ENCODE results near the gene RGS6. TPM values are rescaled to one million over a fixed set of nuclear protein-coding genes. Genes with fewer than 3 reads are reported as not detected.

The RGS6 gene
- total RNA-seq, 1 donor from 2014 or later, result 2.0 TPM

- Mint-ChIP-seq H3K27me3 (ENCODE audit: low read depth) (peaks cover 47% of the 10 kb centered on the region), H3K36me3 (no peaks in the 10 kb centered on the region), H3K4me3 (no peak overlapping the region), H3K9me3 (no peaks in the 10 kb centered on the region), H3K27ac (no peak overlapping the region), H3K4me1 (no peaks in the 10 kb centered on the region)
- DNase-seq (ENCODE audit: low spot score in 2 of 2, unreplicated experiment in 2 of 2), result no peak
- TF ChIP-seq, protein P1, sequence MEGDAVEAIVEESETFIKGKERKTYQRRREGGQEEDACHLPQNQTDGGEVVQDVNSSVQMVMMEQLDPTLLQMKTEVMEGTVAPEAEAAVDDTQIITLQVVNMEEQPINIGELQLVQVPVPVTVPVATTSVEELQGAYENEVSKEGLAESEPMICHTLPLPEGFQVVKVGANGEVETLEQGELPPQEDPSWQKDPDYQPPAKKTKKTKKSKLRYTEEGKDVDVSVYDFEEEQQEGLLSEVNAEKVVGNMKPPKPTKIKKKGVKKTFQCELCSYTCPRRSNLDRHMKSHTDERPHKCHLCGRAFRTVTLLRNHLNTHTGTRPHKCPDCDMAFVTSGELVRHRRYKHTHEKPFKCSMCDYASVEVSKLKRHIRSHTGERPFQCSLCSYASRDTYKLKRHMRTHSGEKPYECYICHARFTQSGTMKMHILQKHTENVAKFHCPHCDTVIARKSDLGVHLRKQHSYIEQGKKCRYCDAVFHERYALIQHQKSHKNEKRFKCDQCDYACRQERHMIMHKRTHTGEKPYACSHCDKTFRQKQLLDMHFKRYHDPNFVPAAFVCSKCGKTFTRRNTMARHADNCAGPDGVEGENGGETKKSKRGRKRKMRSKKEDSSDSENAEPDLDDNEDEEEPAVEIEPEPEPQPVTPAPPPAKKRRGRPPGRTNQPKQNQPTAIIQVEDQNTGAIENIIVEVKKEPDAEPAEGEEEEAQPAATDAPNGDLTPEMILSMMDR (IDR thresholded peaks at IDR 0.05; ENCODE audit: unreplicated experiment), result no peak
Observed at GRCh38 chr14:72578514-72578913, 646.3 kb downstream of the RGS6 start.

- H3K9me3 Mint-ChIP-seq, result no peaks in the 10 kb centered on the region
Observed at GRCh38 chr14:72582582-72582981, 650.4 kb downstream of the RGS6 start.

GRCh38 chr14:72583316-72584272 is 651.4 kb downstream of the RGS6 start:
- TF ChIP-seq, protein P1 (IDR thresholded peaks at IDR 0.05; ENCODE audit: unreplicated experiment), result no peak
- Mint-ChIP-seq H3K27ac (no peak overlapping the region), H3K4me3 (no peak overlapping the region), H3K36me3 (no peaks in the 10 kb centered on the region), H3K9me3 (no peaks in the 10 kb centered on the region), H3K4me1 (no peaks in the 10 kb centered on the region), H3K27me3 (ENCODE audit: low read depth) (peaks cover 29% of the 10 kb centered on the region)
- DNase-seq (ENCODE audit: low spot score in 2 of 2, unreplicated experiment in 2 of 2), result no peak

More at GRCh38 chr14:72582582-72582981, 650.4 kb downstream of the RGS6 start:
- peaks cover 38% of the 10 kb centered on the region for H3K27me3 Mint-ChIP-seq (ENCODE audit: low read depth)
- H3K4me3 Mint-ChIP-seq, result no peak overlapping the region
- no peaks in the 10 kb centered on the region for H3K4me1 Mint-ChIP-seq
- H3K27ac Mint-ChIP-seq, result no peak overlapping the region
- TF ChIP-seq, protein P1 (IDR thresholded peaks at IDR 0.05; ENCODE audit: unreplicated experiment), result no peak
- H3K36me3 Mint-ChIP-seq, result no peaks in the 10 kb centered on the region
- DNase-seq (ENCODE audit: low spot score in 2 of 2, unreplicated experiment in 2 of 2), result no peak

DNA sequence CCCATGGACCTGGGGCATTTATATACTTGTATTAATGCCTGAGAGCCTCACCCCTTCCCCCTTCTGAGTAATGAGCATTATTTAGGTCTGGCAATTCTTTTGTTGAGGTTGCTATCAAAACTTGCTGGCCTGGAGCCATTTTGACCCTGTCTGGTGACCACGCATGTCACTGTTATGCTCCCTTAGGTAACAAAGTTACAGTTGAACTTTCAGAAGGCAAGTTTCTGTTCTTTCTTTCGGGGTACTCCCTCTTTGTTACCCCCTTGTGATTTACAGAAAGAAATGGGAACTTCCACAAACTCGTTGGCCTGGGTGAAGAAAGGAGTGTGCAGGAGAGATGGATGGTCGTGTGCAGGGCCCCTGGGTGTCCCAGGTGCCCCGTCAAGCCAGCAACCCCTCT is 656.3 kb downstream of the RGS6 start:
- TF ChIP-seq, protein P1 (IDR thresholded peaks at IDR 0.05; ENCODE audit: unreplicated experiment), result no peak
- Mint-ChIP-seq H3K9me3 (peaks cover 5% of the 10 kb centered on the region), H3K27ac (no peak overlapping the region), H3K27me3 (ENCODE audit: low read depth) (peaks cover 21% of the 10 kb centered on the region), H3K4me1 (peaks cover 2% of the 10 kb centered on the region), H3K36me3 (no peaks in the 10 kb centered on the region), H3K4me3 (no peak overlapping the region)
- no peak for DNase-seq (ENCODE audit: low spot score in 2 of 2, unreplicated experiment in 2 of 2)

DNA sequence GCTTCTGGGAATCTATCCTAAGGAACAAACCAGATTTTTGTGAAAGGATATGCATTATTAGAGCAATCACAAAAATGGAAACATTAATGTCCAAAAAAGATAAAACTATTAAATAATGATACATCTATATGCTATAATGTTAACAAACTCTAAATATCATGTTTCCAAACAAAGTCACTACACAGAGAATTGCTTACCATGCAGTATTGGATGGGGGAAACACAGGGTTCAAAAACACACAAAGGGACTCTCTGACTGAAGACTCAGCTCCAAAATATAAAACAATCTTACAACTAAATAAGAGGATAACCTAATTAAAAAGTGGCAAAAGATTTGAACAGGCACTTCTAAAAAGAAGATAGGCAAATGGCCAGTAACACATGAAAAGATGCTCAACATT is 657.4 kb downstream of the RGS6 start:
- Mint-ChIP-seq H3K4me1 (peaks cover 2% of the 10 kb centered on the region), H3K36me3 (no peaks in the 10 kb centered on the region), H3K27ac (no peak overlapping the region), H3K27me3 (ENCODE audit: low read depth) (peaks cover 17% of the 10 kb centered on the region), H3K4me3 (no peak overlapping the region), H3K9me3 (peaks cover 5% of the 10 kb centered on the region)
- TF ChIP-seq, protein P1 (IDR thresholded peaks at IDR 0.05; ENCODE audit: unreplicated experiment), result no peak
- no peak for DNase-seq (ENCODE audit: low spot score in 2 of 2, unreplicated experiment in 2 of 2)
